T-helper 1 cell treated with Interleukin-12 subunit alpha and Interleukin-12 subunit beta and Interleukin-4 antibody, amounts not matched to agents 30 μg/mL and 1 μg/mL, for 36 hours (primary cell): ENCODE results near the gene VLDLR.
"Not testable (repeated sequence)": the region's sequence is repeated elsewhere in the genome, so short reads cannot be mapped to it uniquely, and the experiment has no call there.

Source experiments
- H3K27ac Mint-ChIP-seq: one replicate; pipeline ENCODE4 v1.8.0; 2021; ENCODE audit warnings: mild to moderate bottlenecking, mixed read lengths
- H3K27me3 Mint-ChIP-seq: one replicate; pipeline ENCODE4 v1.8.0; 2021; ENCODE audit warnings: low read depth, mixed read lengths
- H3K36me3 Mint-ChIP-seq: one replicate; pipeline ENCODE4 v1.8.0; 2021; ENCODE audit warnings: low read depth, mixed read lengths
- H3K4me1 Mint-ChIP-seq: one replicate; pipeline ENCODE4 v1.8.0; 2021; ENCODE audit warnings: low read depth, mixed read lengths
- H3K4me3 Mint-ChIP-seq: one replicate; pipeline ENCODE4 v1.8.0; 2021; ENCODE audit warnings: mild to moderate bottlenecking, moderate library complexity, mixed read lengths
- H3K9me3 Mint-ChIP-seq: one replicate; pipeline ENCODE4 v1.8.0; 2021; ENCODE audit warnings: mixed read lengths

VLDLR gene

GRCh38 chr9:2697492-2697891 is 75.9 kb downstream of the VLDLR start:
- Mint-ChIP-seq H3K27me3 (no peaks in the 10 kb centered on the region), H3K4me1 (no peaks in the 10 kb centered on the region), H3K36me3 (no peaks in the 10 kb centered on the region), H3K9me3 (no peaks in the 10 kb centered on the region), H3K27ac (no peak overlapping the region), H3K4me3 (no peak overlapping the region)

- Mint-ChIP-seq H3K36me3 (no peaks in the 10 kb centered on the region), H3K9me3 (no peaks in the 10 kb centered on the region)
Observed at GRCh38 chr9:2700398-2700797, 78.8 kb downstream of the VLDLR start.

GRCh38 chr9:2700909-2701550 is 79.4 kb downstream of the VLDLR start:
- Mint-ChIP-seq H3K27ac (no peak overlapping the region), H3K4me3 (no peak overlapping the region)

More at GRCh38 chr9:2700398-2700797, 78.8 kb downstream of the VLDLR start:
- H3K27me3 Mint-ChIP-seq, result no peaks in the 10 kb centered on the region
- H3K27ac Mint-ChIP-seq, result no peak overlapping the region
- H3K4me1 Mint-ChIP-seq, result no peaks in the 10 kb centered on the region
- no peak overlapping the region for H3K4me3 Mint-ChIP-seq

DNA sequence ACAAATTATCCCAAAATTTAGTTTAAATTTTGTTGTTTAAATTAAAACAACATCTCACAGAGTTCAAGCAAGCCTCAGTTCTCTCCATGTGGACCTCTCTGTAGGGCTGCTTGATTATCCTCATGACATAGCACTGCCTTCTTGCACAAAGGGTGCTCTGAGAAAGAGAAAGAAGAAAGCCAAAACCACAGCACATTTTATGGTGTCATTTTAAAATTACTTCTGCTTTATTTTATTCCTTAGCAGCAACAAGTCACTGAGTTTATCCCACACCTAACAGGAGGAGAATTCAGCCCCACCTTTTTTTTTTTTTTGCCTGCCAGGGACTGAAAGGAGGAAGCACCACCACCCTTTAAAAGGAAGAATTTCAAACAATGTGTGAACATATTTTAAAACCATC is 82.9 kb downstream of the VLDLR start:
- H3K4me1 Mint-ChIP-seq, result no peaks in the 10 kb centered on the region
- no peaks in the 10 kb centered on the region for H3K27me3 Mint-ChIP-seq
- no peaks in the 10 kb centered on the region for H3K36me3 Mint-ChIP-seq
- no peak overlapping the region for H3K27ac Mint-ChIP-seq
- H3K4me3 Mint-ChIP-seq, result no peak overlapping the region
- H3K9me3 Mint-ChIP-seq, result peaks cover 6% of the 10 kb centered on the region

More at GRCh38 chr9:2700909-2701550, 79.4 kb downstream of the VLDLR start:
- no peaks in the 10 kb centered on the region for H3K36me3 Mint-ChIP-seq
- no peaks in the 10 kb centered on the region for H3K4me1 Mint-ChIP-seq
- H3K9me3 Mint-ChIP-seq, result no peaks in the 10 kb centered on the region
- H3K27me3 Mint-ChIP-seq, result no peaks in the 10 kb centered on the region

DNA sequence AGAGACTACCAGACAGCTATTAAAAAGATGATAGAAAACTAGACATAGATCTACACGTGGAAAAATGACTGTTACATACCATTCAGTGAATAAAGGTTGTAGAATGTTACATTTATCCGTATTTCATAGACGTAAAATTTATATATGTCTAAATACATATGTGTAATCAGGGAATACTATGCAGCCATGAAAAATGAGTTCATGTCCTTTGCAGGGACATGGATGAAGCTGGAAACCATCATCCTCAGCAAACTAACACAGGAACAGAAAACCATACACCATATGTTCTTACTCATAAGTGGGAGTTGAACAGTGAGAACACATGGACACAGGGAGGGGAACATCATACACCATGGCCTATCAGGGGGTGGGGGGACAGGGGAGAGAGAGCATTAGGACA is 85.7 kb downstream of the VLDLR start:
- H3K4me3 Mint-ChIP-seq, H3K36me3 Mint-ChIP-seq, H3K27me3 Mint-ChIP-seq, H3K9me3 Mint-ChIP-seq, H3K4me1 Mint-ChIP-seq, H3K27ac Mint-ChIP-seq: not testable (repeated sequence)
